ENCODE measurements around the gene MYO7B.

DNA sequence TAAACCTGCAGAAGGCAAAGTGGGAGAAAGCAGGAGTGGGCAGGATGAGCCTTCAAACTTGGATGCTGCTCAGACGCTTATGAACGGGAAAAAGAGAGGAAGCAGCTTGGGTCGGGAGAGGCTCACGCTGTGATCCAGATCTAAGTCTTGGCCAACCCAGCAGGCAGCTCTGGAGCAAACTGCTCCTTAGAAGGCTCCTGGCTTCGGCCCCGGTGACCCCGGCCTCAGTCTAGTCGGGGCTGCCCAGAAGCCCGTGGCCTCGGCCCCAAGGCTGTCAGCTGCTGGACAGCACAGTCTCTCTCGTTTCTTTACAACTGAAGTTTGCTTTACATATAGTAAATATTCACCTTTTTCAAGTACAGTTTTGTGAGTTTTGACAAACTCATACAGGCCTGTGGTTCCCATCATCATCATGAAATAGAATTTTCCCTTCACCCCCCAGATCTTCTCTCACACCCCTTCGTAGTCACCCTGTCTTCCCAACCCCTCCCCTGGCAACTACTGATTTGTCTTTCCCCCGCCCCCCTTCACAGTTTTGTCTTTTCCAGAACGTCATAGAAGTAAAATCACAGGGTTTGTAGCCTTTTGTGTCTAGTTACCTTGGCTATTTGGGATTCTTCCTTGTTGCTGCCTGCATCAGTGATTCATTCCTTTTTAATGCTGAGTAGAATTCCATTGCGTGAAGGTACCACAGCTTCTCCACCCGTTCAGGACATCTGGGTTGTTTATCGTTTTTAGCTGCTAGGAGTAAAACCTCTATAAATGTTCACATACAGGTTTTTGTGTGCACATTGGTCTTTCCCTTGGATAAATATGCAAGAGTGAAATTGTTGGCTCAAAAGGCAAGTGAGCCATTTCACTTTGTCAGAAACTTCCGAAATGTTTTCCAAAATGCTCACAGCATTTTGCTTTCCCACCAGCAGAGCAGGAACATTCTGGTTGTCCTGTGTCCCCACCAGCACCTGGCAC is 35.1 kb downstream of the MYO7B start:
- TF ChIP-seq, protein P1, sequence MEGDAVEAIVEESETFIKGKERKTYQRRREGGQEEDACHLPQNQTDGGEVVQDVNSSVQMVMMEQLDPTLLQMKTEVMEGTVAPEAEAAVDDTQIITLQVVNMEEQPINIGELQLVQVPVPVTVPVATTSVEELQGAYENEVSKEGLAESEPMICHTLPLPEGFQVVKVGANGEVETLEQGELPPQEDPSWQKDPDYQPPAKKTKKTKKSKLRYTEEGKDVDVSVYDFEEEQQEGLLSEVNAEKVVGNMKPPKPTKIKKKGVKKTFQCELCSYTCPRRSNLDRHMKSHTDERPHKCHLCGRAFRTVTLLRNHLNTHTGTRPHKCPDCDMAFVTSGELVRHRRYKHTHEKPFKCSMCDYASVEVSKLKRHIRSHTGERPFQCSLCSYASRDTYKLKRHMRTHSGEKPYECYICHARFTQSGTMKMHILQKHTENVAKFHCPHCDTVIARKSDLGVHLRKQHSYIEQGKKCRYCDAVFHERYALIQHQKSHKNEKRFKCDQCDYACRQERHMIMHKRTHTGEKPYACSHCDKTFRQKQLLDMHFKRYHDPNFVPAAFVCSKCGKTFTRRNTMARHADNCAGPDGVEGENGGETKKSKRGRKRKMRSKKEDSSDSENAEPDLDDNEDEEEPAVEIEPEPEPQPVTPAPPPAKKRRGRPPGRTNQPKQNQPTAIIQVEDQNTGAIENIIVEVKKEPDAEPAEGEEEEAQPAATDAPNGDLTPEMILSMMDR (IDR thresholded peaks at IDR 0.05): no peak
- TF ChIP-seq POLR2A (IDR thresholded peaks at IDR 0.05): no peak

All from thyroid gland (tissue), 4 donors.